HG02678 (cell line): ENCODE measurements around the gene FBLL1.
"Not testable (repeated sequence)": the region's sequence is repeated elsewhere in the genome, so short reads cannot be mapped to it uniquely, and the experiment has no call there.

Experiments used
- ATAC-seq: cut with Tn5 transposase; IDR thresholded peaks from one replicate; pipeline ENCODE4 v1.9.1; 2021; ENCODE audit warnings: mild to moderate bottlenecking, moderate library complexity; ENCODE audit not compliant: unreplicated experiment

The FBLL1 gene

DNA sequence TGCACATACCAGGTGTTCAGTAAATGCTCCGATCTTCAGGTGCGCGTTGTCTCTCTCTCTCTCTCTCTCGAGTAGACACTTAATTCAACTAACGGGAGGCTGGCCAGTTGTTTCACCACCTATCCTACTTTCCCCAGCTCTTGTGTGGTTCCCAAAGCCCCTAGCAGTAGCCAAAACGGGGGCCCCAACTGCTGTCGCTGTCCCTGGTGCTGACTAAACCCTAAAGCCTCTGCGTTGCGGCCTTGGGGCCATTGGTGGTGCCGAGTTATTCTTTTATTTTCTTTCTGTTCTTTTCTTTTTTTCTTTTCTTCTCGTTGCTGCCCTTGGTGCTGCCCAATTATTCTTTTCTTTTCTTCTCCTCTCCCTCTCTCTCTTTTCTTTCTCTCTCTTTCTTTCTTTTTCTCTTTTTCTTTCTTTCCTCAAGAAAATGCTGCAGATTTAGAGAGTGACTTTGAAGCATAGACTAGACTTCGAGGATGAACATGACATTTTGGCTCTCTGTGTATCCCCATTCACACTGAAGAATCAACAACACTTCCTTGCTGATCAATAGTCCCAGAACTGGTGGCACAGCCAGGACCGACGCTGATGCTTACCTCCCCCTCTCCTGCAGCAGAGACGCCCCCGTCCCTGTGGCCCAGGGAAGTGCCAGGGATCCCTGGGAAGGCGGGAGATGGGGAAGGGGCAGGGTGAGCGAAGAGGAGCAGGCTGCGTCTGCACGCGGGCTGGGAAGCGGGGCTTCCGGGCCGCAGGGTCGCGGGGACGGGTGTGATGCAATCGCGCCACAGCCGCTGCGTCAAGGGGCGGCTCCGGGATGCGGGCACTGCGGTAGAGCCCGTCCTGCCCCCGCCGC, at the start of gene FBLL1:
TSS of gene FBLL1 (plus strand) at position 785 of the 853 bp plus-strand sequence. CDS start 200 bp downstream, outside the sequence.
- no peak for ATAC-seq

- no peak for ATAC-seq
Observed at GRCh38 chr5:168480601-168481000, 48.5 kb upstream of the FBLL1 start.

DNA sequence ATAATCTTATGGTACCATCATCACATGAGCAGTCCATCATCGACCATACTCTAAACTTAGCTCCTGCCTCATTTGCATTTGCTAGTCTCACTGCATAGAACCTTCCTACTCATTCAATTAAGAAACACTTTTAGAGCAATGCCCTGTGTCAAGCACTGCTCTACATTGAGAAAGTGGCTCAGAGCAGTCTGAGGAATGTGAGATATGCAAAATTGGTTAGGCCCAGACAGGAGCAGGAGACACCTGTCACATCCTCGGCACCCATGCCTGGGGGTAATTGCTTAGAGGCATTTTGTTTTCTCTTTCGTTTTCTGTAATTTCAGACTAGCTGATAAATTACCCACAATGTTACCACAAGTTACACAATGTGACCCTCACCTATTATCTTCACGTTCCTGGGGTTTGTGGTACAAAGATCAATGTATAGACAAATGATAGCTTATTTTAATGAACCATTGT, 47.7 kb upstream of the FBLL1 start:
- ATAC-seq = peak; percentile 95

DNA sequence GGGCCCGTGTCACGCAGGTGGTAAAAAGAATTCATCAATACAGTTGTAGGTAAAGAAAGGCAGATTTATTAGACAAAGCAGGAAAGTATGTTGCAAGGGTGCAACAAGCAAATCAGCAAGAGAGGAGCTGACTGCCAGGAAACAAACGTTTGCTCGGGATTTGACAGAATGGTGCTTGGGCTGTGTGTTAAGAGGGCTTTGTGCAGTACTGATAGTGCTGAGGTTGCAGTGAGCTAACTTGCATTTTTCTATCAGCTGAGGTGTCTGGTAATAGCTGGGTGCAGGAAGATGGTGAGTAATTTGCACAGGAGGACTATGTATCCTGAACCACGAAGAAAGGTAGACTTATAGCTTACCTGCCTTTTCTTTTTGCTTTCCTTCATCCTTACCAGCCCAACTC, 46.7 kb upstream of the FBLL1 start:
- no peak for ATAC-seq

- ATAC-seq = peak; percentile 85
Observed at GRCh38 chr5:168486136-168486879, 42.8 kb upstream of the FBLL1 start, which contains the start of gene RARS1. Gene RARS1 (plus strand): TSS chr5:168486471. CDS start chr5:168486499, 28 bp downstream.

DNA sequence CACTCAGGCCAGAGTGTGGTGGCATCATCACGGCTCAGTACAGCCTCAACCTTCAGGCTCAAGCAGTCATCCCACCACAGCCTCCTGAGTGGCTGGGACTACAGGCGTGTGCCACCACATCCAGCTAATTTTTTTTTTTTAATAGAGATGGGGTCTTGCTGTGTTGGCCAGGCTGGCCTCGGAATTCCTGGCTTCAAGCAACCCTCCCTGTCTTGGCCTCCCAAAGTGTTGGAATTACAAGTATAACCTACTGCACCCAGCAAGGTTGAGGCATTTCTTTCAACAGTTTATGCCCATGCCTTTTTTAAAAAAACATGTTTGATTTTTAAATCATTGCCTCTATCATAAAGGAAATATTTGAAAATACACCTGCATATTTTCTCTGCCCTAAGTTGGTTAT, 40.0 kb upstream of the FBLL1 start:
- ATAC-seq = no peak

DNA sequence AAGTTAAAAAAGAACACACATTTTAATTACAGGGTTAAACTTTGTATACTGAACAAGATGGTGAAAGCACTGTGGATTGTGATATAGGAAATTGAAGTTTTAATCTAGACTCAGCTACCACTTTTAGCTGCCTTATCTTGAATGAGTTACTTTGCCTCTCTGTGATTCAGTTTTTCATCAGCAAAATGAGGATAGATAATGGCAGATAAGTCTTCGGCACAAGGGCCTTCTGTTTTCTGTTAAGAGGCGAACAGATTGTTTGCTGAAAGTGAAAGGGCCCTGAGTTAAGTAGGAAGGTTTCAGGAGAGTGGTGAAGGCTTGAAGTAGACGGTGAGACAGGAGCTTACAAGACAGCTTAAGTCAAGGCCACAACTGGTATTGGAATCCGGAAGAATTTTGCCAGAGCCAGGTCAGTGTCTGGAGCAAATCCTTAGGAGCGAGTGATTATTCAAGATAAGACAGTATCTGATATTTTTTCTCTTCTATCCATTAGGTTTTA, 35.0 kb upstream of the FBLL1 start:
- no peak for ATAC-seq

- no peak for ATAC-seq
Observed at GRCh38 chr5:168502563-168503237, 26.4 kb upstream of the FBLL1 start.

DNA sequence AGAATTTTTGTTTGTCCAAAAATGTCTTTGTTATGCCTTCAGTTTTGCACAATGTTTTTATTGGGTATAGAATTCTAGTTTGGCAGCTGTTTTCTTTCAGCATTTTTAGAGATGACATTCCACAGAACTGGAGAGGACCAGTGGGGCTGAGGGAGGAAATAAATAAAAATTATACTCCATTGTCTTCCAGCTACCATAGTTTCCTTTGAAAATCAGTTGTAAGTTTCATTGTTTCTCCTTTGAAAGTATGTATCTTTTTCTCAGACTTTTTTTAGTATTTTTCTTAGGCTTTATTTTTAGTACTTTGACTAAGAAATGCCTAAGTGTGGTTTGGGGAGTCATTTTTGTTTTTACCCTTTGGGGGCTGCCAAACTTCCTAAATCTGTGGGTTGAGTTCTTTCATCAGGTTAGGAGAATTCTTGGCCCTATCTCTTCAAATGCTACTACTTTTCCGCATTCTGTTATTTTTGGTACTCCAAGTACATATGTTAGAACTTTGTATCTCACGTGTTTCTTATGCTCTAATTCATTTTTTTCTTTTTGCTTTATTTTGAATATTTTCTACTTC, 15.2 kb upstream of the FBLL1 start:
- ATAC-seq = no peak

GRCh38 chr5:168525856-168526255, 3.2 kb upstream of the FBLL1 start:
- no peak for ATAC-seq

DNA sequence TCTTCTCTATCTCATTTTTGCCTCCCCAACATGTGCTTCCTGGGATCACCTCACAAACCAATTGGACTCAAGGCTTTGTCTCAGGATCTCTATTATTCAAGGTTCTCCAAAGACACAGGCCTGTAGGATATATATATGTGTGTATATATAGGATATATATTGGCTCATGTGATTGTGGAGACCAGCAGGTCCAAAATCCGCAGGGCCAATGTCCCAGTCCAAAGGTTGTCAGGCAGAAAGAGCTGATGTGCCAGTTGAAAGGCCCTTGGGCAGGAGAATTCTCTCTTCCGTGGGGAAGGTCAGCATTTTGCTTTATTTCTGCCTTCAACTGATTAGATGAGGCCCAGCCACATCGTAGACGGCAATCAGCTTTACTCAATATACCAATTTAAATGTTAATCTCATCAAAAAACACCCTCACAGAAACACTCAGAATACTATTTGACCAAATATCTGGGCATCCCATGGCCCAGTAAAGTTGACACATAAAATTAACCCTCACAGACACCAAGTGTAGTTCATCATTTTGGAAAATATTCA, 1.3 kb upstream of the FBLL1 start:
- no peak for ATAC-seq

- ATAC-seq = no peak
Observed at GRCh38 chr5:168529374-168530234, 499 bp downstream of the FBLL1 start.

DNA sequence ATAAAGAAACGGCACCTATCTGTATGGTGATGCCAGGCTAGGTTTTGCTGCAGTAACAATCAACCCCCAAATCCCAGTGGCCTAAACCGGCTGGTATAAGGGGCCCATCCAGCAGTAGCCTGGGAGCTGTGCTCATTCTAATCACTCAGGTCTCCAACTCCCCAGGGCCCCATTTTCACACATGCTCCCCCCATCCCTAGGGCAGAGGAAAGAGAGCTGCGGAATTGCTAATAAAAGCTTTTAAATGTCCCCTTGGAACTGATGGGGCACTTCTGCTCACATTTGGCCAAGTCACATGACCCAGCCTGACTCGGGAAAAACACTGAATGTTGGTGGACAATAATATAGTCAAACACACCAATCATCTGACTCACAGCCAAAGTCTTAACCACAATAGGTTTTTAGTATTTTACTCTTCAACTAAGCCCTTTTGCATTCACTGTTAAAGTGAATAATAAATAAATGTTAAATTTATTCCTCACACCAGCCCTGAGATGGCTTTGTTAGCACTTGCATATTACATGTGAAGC, 1.6 kb downstream of the FBLL1 start:
- ATAC-seq = no peak

DNA sequence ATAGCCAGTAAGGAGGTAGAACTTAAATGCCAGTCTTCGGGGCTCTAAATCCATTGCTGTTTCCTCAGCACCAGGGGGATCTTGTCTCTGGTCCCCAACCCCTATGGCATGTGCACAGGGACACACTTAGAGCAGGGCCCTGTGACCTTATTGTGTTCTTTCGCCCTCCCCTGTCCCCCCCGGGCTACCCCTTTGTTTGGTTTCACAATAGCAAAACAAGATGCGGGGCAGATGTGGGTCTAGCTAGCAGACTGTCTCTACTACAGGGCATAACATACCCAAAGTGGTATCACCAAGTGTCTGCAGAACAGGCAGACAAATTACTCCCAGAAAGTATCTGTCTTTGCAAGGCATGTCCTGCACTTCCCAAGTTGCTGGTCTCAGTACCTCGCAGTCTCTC, 2.1 kb downstream of the FBLL1 start:
- ATAC-seq = no peak

GRCh38 chr5:168531987-168532864, 3.1 kb downstream of the FBLL1 start:
- no peak for ATAC-seq

DNA sequence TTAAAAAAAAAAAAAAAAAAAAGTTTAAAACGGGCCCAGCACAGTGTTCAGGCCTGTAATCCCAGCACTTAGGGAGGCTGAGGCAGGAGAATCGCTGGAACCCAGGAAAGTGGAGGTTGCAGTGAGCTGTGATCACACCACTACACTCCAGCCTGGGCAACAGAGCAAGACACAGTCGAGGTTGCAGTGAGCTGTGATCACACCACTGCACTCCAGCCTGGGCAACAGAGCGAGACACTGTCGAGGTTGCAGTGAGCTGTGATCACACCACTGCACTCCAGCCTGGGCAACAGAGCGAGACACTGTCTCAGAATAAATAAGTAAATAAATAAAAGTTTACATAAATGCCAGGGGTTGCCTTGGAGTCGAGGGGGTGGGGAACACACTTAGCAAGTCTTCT, 5.2 kb downstream of the FBLL1 start:
- not testable (repeated sequence) for ATAC-seq

GRCh38 chr5:168537176-168537575, 8.1 kb downstream of the FBLL1 start:
- no peak for ATAC-seq

GRCh38 chr5:168549554-168549953, 20.4 kb downstream of the FBLL1 start:
- ATAC-seq = no peak
